Uterus (tissue), 4 donors: Measurements from ENCODE around the gene TSGA10IP. TPM values are rescaled to one million over a fixed set of nuclear protein-coding genes. Genes with fewer than 3 reads are reported as not detected.

Experiments
- DNase-seq, 2 donors: peaks; one replicate each; pipeline ENCODE4 v3.0.0-alpha.2; 2019 to 2020
- H3K27ac ChIP-seq, 2 donors: fragments of 200-600 bp; sonication (generic); 1 replicate in 1 of 2; 2 replicates in 1 of 2; pipeline ENCODE4 v1.5.1; 2016 to 2018
- H3K27me3 ChIP-seq, 2 donors: fragments of 200-600 bp; sonication (generic); one replicate each; pipeline ENCODE4 v1.5.1; 2018 to 2019; ENCODE audit warnings: control low read depth in 1 of 2
- H3K36me3 ChIP-seq, 2 donors: fragments of 200-600 bp; sonication (generic); one replicate each; pipeline ENCODE4 v1.5.1; 2019; ENCODE audit warnings: control low read depth in 1 of 2
- H3K4me1 ChIP-seq, 2 donors: fragments of 200-600 bp; sonication (generic); one replicate each; pipeline ENCODE4 v1.5.1; 2018 to 2019; ENCODE audit warnings: control low read depth in 1 of 2
- H3K4me3 ChIP-seq, 2 donors: fragments of 200-600 bp; sonication (generic); 1 replicate in 1 of 2; 2 replicates in 1 of 2; pipeline ENCODE4 v1.5.1; 2018 to 2019; ENCODE audit warnings: mild to moderate bottlenecking in 1 of 2
- H3K9me3 ChIP-seq, 2 donors: fragments of 200-600 bp; sonication (generic); one replicate each; pipeline ENCODE4 v1.5.1; 2019; ENCODE audit warnings: control low read depth in 1 of 2
- CTCF ChIP-seq, 4 experiments: fragments of 200-600 bp in 2 of 4; fragments of 450-650 bp in 2 of 4; sonication (generic) in 2 of 4; IDR thresholded peaks; one replicate each; pipeline ENCODE4 v1.5.1; 2016 to 2019; ENCODE audit warnings: antibody characterized with exemption in 4 of 4, mild to moderate bottlenecking in 2 of 4, moderate library complexity in 1 of 4
- POLR2A ChIP-seq, 2 donors: fragments of 450-650 bp; IDR thresholded peaks; one replicate each; pipeline ENCODE4 v1.6.1; 2016; ENCODE audit warnings: antibody characterized with exemption in 2 of 2, mild to moderate bottlenecking in 1 of 2, moderate library complexity in 1 of 2
- intact Hi-C: fragments of 100-400 bp; cut with DNase I; formaldehyde crosslinking; loops from one replicate; pipeline ENCODE4 v1.15.1; 2023; ENCODE audit warnings: low total_unique reads
- total RNA-seq, 4 donors: library from RNA; depleted of rRNA in 3 of 4; stranded (reverse); fragments of >200 nt in 3 of 4; gene quantifications; one replicate each; pipeline versions ENCODE4 v1.1.0 to v1.2.4, GENCODE V29; 2014 to 2023
- donor health status: DM: yes; HTN: yes; CAD: no.

TSGA10IP gene
- total RNA-seq, 4 donors from 2014 or later = not detected

- Histone ChIP-seq H3K27ac (peak overlapping the region; percentile 82 to 94), H3K9me3 (no peaks in the 10 kb centered on the region), H3K36me3 (no peaks in the 10 kb centered on the region), H3K4me1 (peaks cover 23 to 37% of the 10 kb centered on the region in 2 donors), H3K27me3 (no peaks in the 10 kb centered on the region), H3K4me3 (peak overlapping the region; percentile 73 to 97)
- intact Hi-C loops = no loop called here
- no peak for TF ChIP-seq POLR2A (IDR thresholded peaks at IDR 0.05)
- TF ChIP-seq CTCF (IDR thresholded peaks at IDR 0.05) = no peak
- DNase-seq = peak; percentile 35
Observed at GRCh38 chr11:65920372-65920802, 24.9 kb upstream of the TSGA10IP start.

GRCh38 chr11:65921033-65921555, 24.2 kb upstream of the TSGA10IP start:
- intact Hi-C loops = no loop called here
- Histone ChIP-seq H3K9me3 (no peaks in the 10 kb centered on the region), H3K4me3 (no peak overlapping the region)

GRCh38 chr11:65921876-65922275, 23.4 kb upstream of the TSGA10IP start:
- TF ChIP-seq POLR2A (IDR thresholded peaks at IDR 0.05) = no peak
- TF ChIP-seq CTCF (IDR thresholded peaks at IDR 0.05) = no peak
- Histone ChIP-seq H3K36me3 (no peaks in the 10 kb centered on the region), H3K4me1 (peaks cover 19 to 23% of the 10 kb centered on the region in 2 donors), H3K9me3 (no peaks in the 10 kb centered on the region), H3K4me3 (no peak overlapping the region), H3K27ac (no peak overlapping the region), H3K27me3 (no peaks in the 10 kb centered on the region)
- no peak for DNase-seq
- intact Hi-C loops = no loop called here

More at GRCh38 chr11:65921033-65921555, 24.2 kb upstream of the TSGA10IP start:
- Histone ChIP-seq H3K27me3 (no peaks in the 10 kb centered on the region), H3K4me1 (peaks cover 23 to 30% of the 10 kb centered on the region in 2 donors), H3K36me3 (no peaks in the 10 kb centered on the region), H3K27ac (peak overlapping the region in 1 of 2 donors; percentile 94)
- no peak for DNase-seq
- TF ChIP-seq CTCF (IDR thresholded peaks at IDR 0.05) (no peak), POLR2A (IDR thresholded peaks at IDR 0.05) (no peak)

DNA sequence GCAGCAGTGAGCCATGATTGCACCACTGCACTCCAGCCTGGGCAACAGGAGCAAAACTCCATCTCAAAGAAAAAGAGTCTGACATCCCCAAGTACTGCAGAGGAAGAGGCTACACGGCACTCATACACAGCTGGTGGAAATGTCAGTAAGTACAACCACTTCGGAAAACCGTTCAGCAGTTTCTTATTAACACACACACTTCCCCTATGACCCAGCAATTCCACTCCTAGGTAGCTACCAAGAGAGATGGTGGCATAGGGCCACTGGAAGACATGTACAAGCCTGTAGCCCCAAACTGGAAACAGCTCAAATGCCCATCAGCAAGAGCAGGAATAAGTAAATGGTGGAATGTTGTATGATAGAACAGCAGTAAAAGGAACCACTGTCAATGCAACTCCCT, 22.7 kb upstream of the TSGA10IP start:
- Histone ChIP-seq H3K4me1 (peaks cover 12 to 17% of the 10 kb centered on the region in 2 donors), H3K4me3 (no peak overlapping the region), H3K27me3 (no peaks in the 10 kb centered on the region), H3K27ac (no peak overlapping the region), H3K36me3 (no peaks in the 10 kb centered on the region), H3K9me3 (no peaks in the 10 kb centered on the region)
- DNase-seq = no peak
- intact Hi-C loops = no loop called here
- TF ChIP-seq POLR2A (IDR thresholded peaks at IDR 0.05) (no peak), CTCF (IDR thresholded peaks at IDR 0.05) (no peak)

DNA sequence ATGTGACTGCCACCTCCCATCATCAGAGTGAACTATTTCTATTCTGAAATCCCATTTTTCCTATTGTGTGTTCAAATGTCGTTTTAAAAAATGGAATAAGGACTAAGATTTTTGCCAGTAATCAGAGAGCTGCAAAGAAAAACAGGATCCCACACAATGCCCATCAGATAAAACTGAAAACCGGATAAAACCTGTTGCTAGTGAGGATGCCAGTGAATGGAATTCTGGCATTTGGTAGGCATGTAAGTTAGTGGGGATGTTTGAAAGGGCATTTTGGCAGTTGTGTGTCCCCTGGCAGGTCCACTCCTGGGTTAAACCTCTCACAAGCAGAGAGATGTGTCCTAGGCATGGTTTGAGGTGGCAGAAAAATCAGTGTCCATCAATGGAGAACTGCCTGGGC, 19.9 kb upstream of the TSGA10IP start:
- H3K27me3 ChIP-seq = no peaks in the 10 kb centered on the region
- H3K27ac ChIP-seq = no peak overlapping the region
- peaks cover 7 to 9% of the 10 kb centered on the region in 2 donors for H3K4me1 ChIP-seq
- H3K36me3 ChIP-seq = no peaks in the 10 kb centered on the region
- no peaks in the 10 kb centered on the region for H3K9me3 ChIP-seq
- no peak for DNase-seq
- TF ChIP-seq POLR2A (IDR thresholded peaks at IDR 0.05) (no peak), CTCF (IDR thresholded peaks at IDR 0.05) (no peak)
- intact Hi-C loops = no loop called here
- no peak overlapping the region for H3K4me3 ChIP-seq
